ENCODE results near the gene MYO7A. TPM values are rescaled to one million over a fixed set of nuclear protein-coding genes. Genes with fewer than 3 reads are reported as not detected.

Gene MYO7A
- total RNA-seq, 4 donors from 2014 or later, result 4.8 to 9.1 (median 6.4) TPM

GRCh38 chr11:77190331-77191075, 62.5 kb downstream of the MYO7A start:
- intact Hi-C loops (cut with DNase I), result loop anchor here (5.0 kb wide), 1 partner anchor 357 kb away; no protein-coding TSS in a partner anchor
- TF ChIP-seq CTCF (IDR thresholded peaks at IDR 0.05), result no peak
- no peak for TF ChIP-seq EP300 (IDR thresholded peaks at IDR 0.05)
- no peak for TF ChIP-seq POLR2AphosphoS5 (IDR thresholded peaks at IDR 0.05)
- no peak for TF ChIP-seq POLR2A (IDR thresholded peaks at IDR 0.05; ENCODE audit: low read depth)
- H3K27ac ChIP-seq (replicated peaks in 1 of 4), result no peak overlapping the region
- WGBS, result 96% methylated on average over 4 of the region's 21 CpGs
- H3K9me3 ChIP-seq, result no peaks in the 10 kb centered on the region
- H3K4me1 ChIP-seq, result no peaks in the 10 kb centered on the region
- H3K4me3 ChIP-seq, result no peak overlapping the region
- no peak for DNase-seq (ENCODE audit: extremely low spot score)
- no peaks in the 10 kb centered on the region for H3K36me3 ChIP-seq
- peaks cover 0 to 27% (median 0%) of the 10 kb centered on the region in 4 donors for H3K27me3 ChIP-seq

- H3K36me3 ChIP-seq, result no peaks in the 10 kb centered on the region
- H3K4me3 ChIP-seq, result no peak overlapping the region
- intact Hi-C loops (cut with DNase I), result loop anchor here (5.0 kb wide), 1 partner anchor 356 kb away; no protein-coding TSS in a partner anchor
- no peak overlapping the region for H3K27ac ChIP-seq (replicated peaks in 1 of 4)
- no peaks in the 10 kb centered on the region for H3K4me1 ChIP-seq
- no peaks in the 10 kb centered on the region for H3K9me3 ChIP-seq
- no peak for DNase-seq (ENCODE audit: extremely low spot score)
- 86% methylated on average over 1 of the region's 11 CpGs for whole genome bisulfite sequencing
- peaks cover 0 to 27% (median 0%) of the 10 kb centered on the region in 4 donors for H3K27me3 ChIP-seq
- TF ChIP-seq CTCF (IDR thresholded peaks at IDR 0.05) (no peak), EP300 (IDR thresholded peaks at IDR 0.05) (no peak), POLR2AphosphoS5 (IDR thresholded peaks at IDR 0.05) (no peak)
These were observed 63.4 kb downstream of the MYO7A start for GRCh38 chr11:77191429-77191822.

GRCh38 chr11:77191823-77192495, 63.9 kb downstream of the MYO7A start:
- Histone ChIP-seq H3K4me3 (no peak overlapping the region), H3K27me3 (peaks cover 0 to 27% (median 0%) of the 10 kb centered on the region in 4 donors), H3K36me3 (no peaks in the 10 kb centered on the region), H3K4me1 (no peaks in the 10 kb centered on the region), H3K9me3 (no peaks in the 10 kb centered on the region), H3K27ac (replicated peaks in 1 of 4) (no peak overlapping the region)
- no peak for DNase-seq (ENCODE audit: extremely low spot score)
- intact Hi-C loops (cut with DNase I), result loop anchor here (5.0 kb wide), 1 partner anchor 355 kb away; no protein-coding TSS in a partner anchor
- 43% methylated on average over 21 of the region's 27 CpGs for WGBS
- TF ChIP-seq CTCF (IDR thresholded peaks at IDR 0.05) (peak in 2 of 3 experiments; percentile 23 to 25), EP300 (IDR thresholded peaks at IDR 0.05) (no peak)

- Histone ChIP-seq H3K4me3 (no peak overlapping the region), H3K27ac (replicated peaks in 1 of 4) (no peak overlapping the region), H3K4me1 (no peaks in the 10 kb centered on the region), H3K27me3 (peaks cover 0 to 27% (median 0%) of the 10 kb centered on the region in 4 donors), H3K9me3 (no peaks in the 10 kb centered on the region), H3K36me3 (no peaks in the 10 kb centered on the region)
- intact Hi-C loops (cut with DNase I), result loop anchor here (5.0 kb wide), 1 partner anchor 354 kb away; no protein-coding TSS in a partner anchor
- TF ChIP-seq CTCF (IDR thresholded peaks at IDR 0.05), result no peak
- no peak for TF ChIP-seq POLR2A (IDR thresholded peaks at IDR 0.05; ENCODE audit: low read depth)
- no peak for DNase-seq (ENCODE audit: extremely low spot score)
These were observed 65.1 kb downstream of the MYO7A start for GRCh38 chr11:77193167-77193566.
